GM23338 (cell line): ENCODE measurements around the gene NCAPH2. TPM values are rescaled to one million over a fixed set of nuclear protein-coding genes. Genes with fewer than 3 reads are reported as not detected.

Source experiments
- ATAC-seq: fragments of 200-7000 bp; cut with Tn5 transposase; 3 replicates; pipeline ENCODE4 v1.9.1; 2020
- DNase-seq: peaks from one replicate; pipeline ENCODE4 v3.0.0-alpha.2; 2015; ENCODE audit warnings: low spot score
- H2AFZ ChIP-seq: fragments of 200-600 bp; sonication (generic); 2 replicates; pipeline ENCODE4 v1.8.0; 2016; ENCODE audit warnings: antibody characterized with exemption, mild to moderate bottlenecking, moderate library complexity
- H3F3A ChIP-seq: fragments of 200-600 bp; sonication (generic); replicated peaks from 2 replicates; pipeline ENCODE4 v1.8.0; 2017; ENCODE audit warnings: antibody characterized with exemption, mixed run types, low read depth
- H3K27ac ChIP-seq: fragments of 200-600 bp; sonication (generic); 2 replicates; pipeline ENCODE4 v1.6.1; 2016; ENCODE audit warnings: low read depth
- H3K27me3 ChIP-seq: fragments of 200-600 bp; sonication (generic); 2 replicates; pipeline ENCODE4 v1.8.0; 2016; ENCODE audit warnings: mild to moderate bottlenecking, mixed run types, moderate library complexity; ENCODE audit not compliant: insufficient read depth
- H3K36me3 ChIP-seq: fragments of 200-600 bp; sonication (generic); 2 replicates; pipeline ENCODE4 v1.8.0; 2016; ENCODE audit warnings: mild to moderate bottlenecking; ENCODE audit not compliant: insufficient read depth
- H3K4me1 ChIP-seq: fragments of 200-600 bp; sonication (generic); 2 replicates; pipeline ENCODE4 v1.8.0; 2016; ENCODE audit warnings: mild to moderate bottlenecking, moderate library complexity; ENCODE audit not compliant: insufficient read depth
- H3K4me2 ChIP-seq: fragments of 200-600 bp; sonication (generic); 2 replicates; pipeline ENCODE4 v1.7.1; 2017; ENCODE audit warnings: mixed run types
- H3K4me3 ChIP-seq: fragments of 200-600 bp; sonication (generic); 2 replicates; pipeline ENCODE4 v1.6.1; 2016; ENCODE audit warnings: mixed run types
- H3K79me2 ChIP-seq: fragments of 200-600 bp; sonication (generic); replicated peaks from 2 replicates; pipeline ENCODE4 v1.8.0; 2017; ENCODE audit warnings: mild to moderate bottlenecking; ENCODE audit not compliant: insufficient read depth
- H3K9me2 ChIP-seq: fragments of 200-600 bp; sonication (generic); 2 replicates; pipeline ENCODE4 v1.8.0; 2017; ENCODE audit not compliant: insufficient read depth
- H4K20me1 ChIP-seq: fragments of 200-600 bp; sonication (generic); replicated peaks from 2 replicates; pipeline ENCODE4 v1.8.0; 2017; ENCODE audit warnings: mild to moderate bottlenecking; ENCODE audit not compliant: insufficient read depth
- H3K27ac Mint-ChIP-seq: 2 replicates; pipeline ENCODE4 v1.8.0; 2020; ENCODE audit warnings: inconsistent platforms, mild to moderate bottlenecking, moderate library complexity, mixed read lengths
- H3K27me3 Mint-ChIP-seq: 3 replicates; pipeline ENCODE4 v1.8.0; 2022; ENCODE audit warnings: low read depth, mild to moderate bottlenecking, moderate library complexity, mixed read lengths, inconsistent platforms; ENCODE audit not compliant: insufficient read depth, poor library complexity
- H3K36me3 Mint-ChIP-seq: 3 replicates; pipeline ENCODE4 v1.8.0; 2021; ENCODE audit warnings: low read depth, mild to moderate bottlenecking, inconsistent platforms, moderate library complexity, mixed read lengths
- H3K4me1 Mint-ChIP-seq: 3 replicates; pipeline ENCODE4 v1.8.0; 2020; ENCODE audit warnings: mild to moderate bottlenecking, inconsistent platforms, mixed read lengths
- H3K4me3 Mint-ChIP-seq: 3 replicates; pipeline ENCODE4 v1.8.0; 2021; ENCODE audit warnings: moderate library complexity, mild to moderate bottlenecking, inconsistent platforms, mixed read lengths
- H3K9me3 Mint-ChIP-seq: 3 replicates; pipeline ENCODE4 v1.8.0; 2020; ENCODE audit warnings: moderate library complexity, mild to moderate bottlenecking, inconsistent platforms, mixed read lengths
- CTCF ChIP-seq, 2 experiments: fragments of 200-600 bp in 1 of 2; sonication (generic) in 1 of 2; conservative IDR thresholded peaks; 2 replicates each; pipeline versions ENCODE4 v1.5.1 to v1.6.1; 2016 to 2017; ENCODE audit warnings: antibody characterized with exemption in 2 of 2, low read depth in 2 of 2, mild to moderate bottlenecking in 2 of 2, moderate library complexity in 1 of 2
- EZH2phosphoT487 ChIP-seq: fragments of 200-600 bp; sonication (generic); IDR thresholded peaks from one replicate; pipeline ENCODE4 v1.8.1; 2018; ENCODE audit warnings: antibody characterized with exemption; ENCODE audit not compliant: unreplicated experiment
- NANOG ChIP-seq: IDR thresholded peaks from 2 replicates; pipeline ENCODE4 v1.6.1; 2016; ENCODE audit warnings: antibody characterized with exemption, borderline replicate concordance
- POLR2AphosphoS5 ChIP-seq: IDR thresholded peaks from 2 replicates; pipeline ENCODE4 v1.6.1; 2016; ENCODE audit warnings: antibody characterized with exemption, low read depth
- REST ChIP-seq: IDR thresholded peaks from one replicate; pipeline ENCODE4 v1.6.1; 2018; ENCODE audit warnings: antibody characterized with exemption; ENCODE audit not compliant: unreplicated experiment
- STAT1 ChIP-seq: IDR thresholded peaks from one replicate; pipeline ENCODE4 v1.6.1; 2016; ENCODE audit warnings: antibody characterized with exemption; ENCODE audit not compliant: unreplicated experiment
- ZNF331 ChIP-seq: fragments of 250-450 bp; sonication (Bioruptor Pico); IDR thresholded peaks from 2 replicates; pipeline ENCODE4 v1.5.0; 2020; ENCODE audit warnings: low read depth, mild to moderate bottlenecking, moderate library complexity
- ZNF462 ChIP-seq: fragments of 250-450 bp; sonication (Bioruptor Pico); IDR thresholded peaks from 2 replicates; pipeline ENCODE4 v1.5.0; 2020; ENCODE audit warnings: mild to moderate bottlenecking, moderate library complexity
- polyA plus RNA-seq: library from polyadenylated mRNA; unstranded; fragments of >200 nt; fragmentation: Nextera tagmentation; extraction: Ambion mirVana; gene quantifications from 2 replicates; pipeline ENCODE4 v1.2.1, GENCODE V29; 2016
- total RNA-seq: library from RNA; depleted of rRNA; stranded (reverse); fragments of >200 nt; shearing (Covaris generic); gene quantifications from 2 replicates; pipeline ENCODE4 v1.2.3, GENCODE V29; 2014

The NCAPH2 gene
- total and polyA plus RNA-seq, 2 experiments from 2014 or later: 52.2 to 76.1 TPM

- H3K36me3 ChIP-seq: no peaks in the 10 kb centered on the region
- no peak for DNase-seq
- Mint-ChIP-seq H3K36me3 (peaks cover 42% of the 10 kb centered on the region), H3K4me1 (no peaks in the 10 kb centered on the region), H3K4me3 (no peak overlapping the region), H3K27ac (no peak overlapping the region), H3K27me3 (peaks cover 5% of the 10 kb centered on the region), H3K9me3 (no peaks in the 10 kb centered on the region)
- H3K9me2 ChIP-seq: no peaks in the 10 kb centered on the region
- no peaks in the 10 kb centered on the region for H3K79me2 ChIP-seq
- H3K4me2 ChIP-seq: no peak overlapping the region
- no peak for ATAC-seq
- no peak for TF ChIP-seq POLR2AphosphoS5
- no peaks in the 10 kb centered on the region for H4K20me1 ChIP-seq
- H3K4me1 ChIP-seq: no peaks in the 10 kb centered on the region
- no peak overlapping the region for H3K27ac ChIP-seq
- no peaks in the 10 kb centered on the region for H3K27me3 ChIP-seq
- H2AFZ ChIP-seq: no peak overlapping the region
- no peaks in the 10 kb centered on the region for H3F3A ChIP-seq
- no peak overlapping the region for H3K4me3 ChIP-seq
These were observed 62.0 kb downstream of the NCAPH2 start for GRCh38 chr22:50569896-50570535.

GRCh38 chr22:50570861-50571260 is 62.8 kb downstream of the NCAPH2 start:
- DNase-seq (no peak), ATAC-seq (no peak)
- peaks cover 44% of the 10 kb centered on the region for H3K36me3 Mint-ChIP-seq
- H3F3A ChIP-seq: no peaks in the 10 kb centered on the region
- no peak overlapping the region; the same call in 2 of the 3 replicates for H3K4me3 Mint-ChIP-seq
- no peak overlapping the region for H3K4me3 ChIP-seq
- H3K27me3 ChIP-seq: no peaks in the 10 kb centered on the region
- no peaks in the 10 kb centered on the region for H3K36me3 ChIP-seq
- H3K9me2 ChIP-seq: no peaks in the 10 kb centered on the region
- no peak overlapping the region for H3K27ac ChIP-seq
- no peak overlapping the region for H3K27ac Mint-ChIP-seq
- no peak overlapping the region for H3K4me2 ChIP-seq
- TF ChIP-seq ZNF462: no peak
- no peak for TF ChIP-seq STAT1
- no peak for TF ChIP-seq REST
- TF ChIP-seq ZNF331: no peak
- no peak for TF ChIP-seq EZH2phosphoT487
- TF ChIP-seq CTCF (conservative IDR thresholded peaks at IDR 0.05; ENCODE audit: low read depth in 2 of 2): no peak
- TF ChIP-seq NANOG: no peak
- peaks cover 5% of the 10 kb centered on the region for H3K27me3 Mint-ChIP-seq
- H3K9me3 Mint-ChIP-seq: no peaks in the 10 kb centered on the region
- no peak overlapping the region for H2AFZ ChIP-seq
- H3K4me1 Mint-ChIP-seq: no peaks in the 10 kb centered on the region
- no peaks in the 10 kb centered on the region for H4K20me1 ChIP-seq
- no peaks in the 10 kb centered on the region for H3K79me2 ChIP-seq
- no peaks in the 10 kb centered on the region for H3K4me1 ChIP-seq
